HUDEP-2 (cell line): ENCODE results near the gene PSG4.
"Not testable (repeated sequence)": the region's sequence is repeated elsewhere in the genome, so short reads cannot be mapped to it uniquely, and the experiment has no call there.

Experiments used
- DNase-seq, 76 experiments: peaks; one replicate each; lab custom pipeline; 2025; ENCODE audit not compliant: unreplicated experiment in 76 of 76; lab: John Stamatoyannopoulos, UW

PSG4 gene

GRCh38 chr19:43205471-43206105, at the start of gene PSG4:
PSG4 (minus strand) TSS chr19:43205638; CDS start chr19:43205536, 102 bp downstream.
- DNase-seq: not testable (repeated sequence)

- DNase-seq: not testable (repeated sequence)
Observed at GRCh38 chr19:43251428-43251827, 46.0 kb upstream of the PSG4 start.

- not testable (repeated sequence) for DNase-seq
Observed at GRCh38 chr19:43250296-43250695, 44.9 kb upstream of the PSG4 start.

GRCh38 chr19:43248635-43249002, 43.2 kb upstream of the PSG4 start:
- not testable (repeated sequence) for DNase-seq

GRCh38 chr19:43247243-43247880, 41.9 kb upstream of the PSG4 start:
- DNase-seq: not testable (repeated sequence)

- DNase-seq: not testable (repeated sequence)
Observed at GRCh38 chr19:43245848-43246247, 40.4 kb upstream of the PSG4 start.

- DNase-seq: not testable (repeated sequence)
Observed at GRCh38 chr19:43242211-43242610, 36.8 kb upstream of the PSG4 start.

- peak in 2 of 76 experiments; percentile 4 for DNase-seq
Observed at GRCh38 chr19:43238213-43238612, 32.8 kb upstream of the PSG4 start.

- not testable (repeated sequence) for DNase-seq
Observed at GRCh38 chr19:43235686-43236085, 30.2 kb upstream of the PSG4 start.

GRCh38 chr19:43229315-43229714, 23.9 kb upstream of the PSG4 start:
- DNase-seq: peak in 19 of 76 experiments; percentile 14 to 59 (median 40)

GRCh38 chr19:43228730-43229129, 23.3 kb upstream of the PSG4 start:
- DNase-seq: not testable (repeated sequence)

GRCh38 chr19:43226986-43227385, 21.5 kb upstream of the PSG4 start:
- DNase-seq: peak in 2 of 76 experiments; percentile 9 to 17

GRCh38 chr19:43224855-43225253, 19.4 kb upstream of the PSG4 start:
- no peak for DNase-seq

- not testable (repeated sequence) for DNase-seq
Observed at GRCh38 chr19:43224201-43224854, 18.9 kb upstream of the PSG4 start.

GRCh38 chr19:43221891-43222290, 16.5 kb upstream of the PSG4 start:
- DNase-seq: not testable (repeated sequence)

GRCh38 chr19:43219136-43219535, 13.7 kb upstream of the PSG4 start:
- DNase-seq: not testable (repeated sequence)

- not testable (repeated sequence) for DNase-seq
Observed at GRCh38 chr19:43215881-43216280, 10.4 kb upstream of the PSG4 start.

- no peak for DNase-seq
Observed at GRCh38 chr19:43207991-43208390, 2.6 kb upstream of the PSG4 start.

GRCh38 chr19:43207174-43207573, 1.7 kb upstream of the PSG4 start:
- DNase-seq: not testable (repeated sequence)

GRCh38 chr19:43203611-43204010, 1.8 kb downstream of the PSG4 start:
- DNase-seq: not testable (repeated sequence)

- DNase-seq: not testable (repeated sequence)
Observed at GRCh38 chr19:43201891-43202290, 3.5 kb downstream of the PSG4 start.
